HG03432 (cell line): ENCODE data around the gene F13B.
"Not testable (repeated sequence)": the region's sequence is repeated elsewhere in the genome, so short reads cannot be mapped to it uniquely, and the experiment has no call there.

Source experiments
- ATAC-seq: cut with Tn5 transposase; IDR thresholded peaks from one replicate; pipeline ENCODE4 v1.9.1; 2021; ENCODE audit warnings: mild to moderate bottlenecking, moderate library complexity; ENCODE audit not compliant: unreplicated experiment

F13B gene, protein sequence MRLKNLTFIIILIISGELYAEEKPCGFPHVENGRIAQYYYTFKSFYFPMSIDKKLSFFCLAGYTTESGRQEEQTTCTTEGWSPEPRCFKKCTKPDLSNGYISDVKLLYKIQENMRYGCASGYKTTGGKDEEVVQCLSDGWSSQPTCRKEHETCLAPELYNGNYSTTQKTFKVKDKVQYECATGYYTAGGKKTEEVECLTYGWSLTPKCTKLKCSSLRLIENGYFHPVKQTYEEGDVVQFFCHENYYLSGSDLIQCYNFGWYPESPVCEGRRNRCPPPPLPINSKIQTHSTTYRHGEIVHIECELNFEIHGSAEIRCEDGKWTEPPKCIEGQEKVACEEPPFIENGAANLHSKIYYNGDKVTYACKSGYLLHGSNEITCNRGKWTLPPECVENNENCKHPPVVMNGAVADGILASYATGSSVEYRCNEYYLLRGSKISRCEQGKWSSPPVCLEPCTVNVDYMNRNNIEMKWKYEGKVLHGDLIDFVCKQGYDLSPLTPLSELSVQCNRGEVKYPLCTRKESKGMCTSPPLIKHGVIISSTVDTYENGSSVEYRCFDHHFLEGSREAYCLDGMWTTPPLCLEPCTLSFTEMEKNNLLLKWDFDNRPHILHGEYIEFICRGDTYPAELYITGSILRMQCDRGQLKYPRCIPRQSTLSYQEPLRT

DNA sequence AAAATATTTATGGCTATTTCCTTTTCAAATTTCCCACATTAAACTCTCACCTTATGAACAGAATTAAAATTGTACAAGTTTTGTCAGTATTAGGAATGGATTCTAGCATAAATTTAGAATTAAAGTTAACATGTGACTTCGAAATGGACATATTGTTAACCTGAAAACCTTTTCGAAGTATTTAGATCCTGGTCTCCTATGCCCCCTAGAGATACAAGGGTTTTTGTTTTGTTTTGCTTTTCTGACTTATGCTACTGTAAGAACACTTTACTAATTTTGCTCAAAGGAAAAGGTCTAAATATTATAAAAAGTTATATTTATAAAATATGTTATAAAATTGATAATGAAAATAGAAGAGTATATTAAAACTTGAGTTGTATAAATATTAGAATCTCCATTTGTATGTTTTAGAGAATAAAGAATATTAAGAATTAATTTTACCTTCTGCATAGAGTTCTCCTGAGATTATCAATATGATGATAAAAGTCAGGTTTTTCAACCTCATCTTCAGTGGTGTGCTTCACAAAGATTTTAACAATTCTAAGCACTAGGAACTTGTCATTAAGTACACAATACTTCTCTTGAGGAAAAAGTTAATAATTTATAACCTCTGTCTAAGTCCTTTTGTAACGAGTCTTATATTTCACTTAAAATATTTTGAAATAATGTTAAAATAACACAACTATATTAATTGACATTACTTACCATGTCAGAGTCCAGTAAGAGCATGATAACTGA lies at the start of gene F13B:
Gene F13B (minus strand): TSS at position 542 of the 738 bp plus-strand sequence. CDS start 37 bp downstream, at position 505.
- no peak for ATAC-seq

DNA sequence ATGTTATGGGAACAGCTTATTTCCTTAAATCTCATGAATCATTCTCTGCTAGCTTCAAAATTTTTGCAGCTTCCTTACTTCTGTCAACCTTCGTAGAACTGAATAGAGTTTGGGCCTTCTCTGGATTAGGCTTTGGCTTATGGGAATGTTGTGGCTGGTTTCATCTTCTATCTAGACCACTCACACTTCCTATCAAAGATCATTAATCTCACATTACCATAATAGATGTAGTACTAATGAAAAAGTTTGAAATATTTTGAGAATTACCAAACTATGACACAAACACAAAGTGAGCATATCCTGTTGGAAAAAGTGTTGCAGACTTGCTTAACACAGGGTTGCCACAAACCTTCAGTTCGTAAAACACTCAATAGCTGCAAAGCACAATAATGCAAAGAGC lies 49.1 kb upstream of the F13B start:
- ATAC-seq = no peak

DNA sequence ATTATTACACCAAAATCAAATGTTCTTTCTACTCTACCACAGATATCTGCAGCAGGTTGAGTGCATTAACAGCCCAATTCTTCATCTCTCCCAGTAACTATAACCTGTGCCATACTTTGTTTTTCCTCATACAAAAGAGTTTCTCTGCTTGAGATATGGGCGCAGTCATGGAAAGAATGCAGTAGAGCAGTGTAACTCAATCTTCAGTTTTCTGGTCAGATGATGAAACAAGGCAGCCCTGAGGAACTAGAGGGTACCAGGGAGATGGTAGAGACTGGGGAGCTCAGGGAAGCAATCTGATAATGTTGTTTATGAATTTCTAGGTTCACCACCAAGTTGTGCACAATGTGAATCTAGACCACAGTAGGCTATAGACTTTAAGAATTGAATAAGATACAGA lies 39.8 kb upstream of the F13B start:
- no peak for ATAC-seq

DNA sequence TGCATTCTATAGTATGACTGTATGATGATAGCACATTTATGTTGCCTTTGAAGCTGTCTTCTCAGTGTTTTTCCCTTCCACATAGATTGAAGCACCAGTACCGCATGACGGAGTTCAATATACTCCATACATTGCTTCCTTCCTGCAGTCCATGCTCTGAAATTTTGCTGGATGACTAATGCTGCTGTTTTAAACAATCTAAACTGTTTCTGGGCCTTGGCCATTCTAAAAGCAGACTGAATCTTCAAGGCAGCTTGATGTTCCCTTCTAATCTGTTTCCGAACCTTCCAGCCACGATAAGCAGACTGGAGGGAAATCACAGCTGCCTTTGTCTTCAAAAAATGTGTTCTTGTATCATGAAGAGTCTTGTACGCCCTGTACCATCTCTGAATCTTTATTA lies 36.2 kb upstream of the F13B start:
- ATAC-seq = no peak

DNA sequence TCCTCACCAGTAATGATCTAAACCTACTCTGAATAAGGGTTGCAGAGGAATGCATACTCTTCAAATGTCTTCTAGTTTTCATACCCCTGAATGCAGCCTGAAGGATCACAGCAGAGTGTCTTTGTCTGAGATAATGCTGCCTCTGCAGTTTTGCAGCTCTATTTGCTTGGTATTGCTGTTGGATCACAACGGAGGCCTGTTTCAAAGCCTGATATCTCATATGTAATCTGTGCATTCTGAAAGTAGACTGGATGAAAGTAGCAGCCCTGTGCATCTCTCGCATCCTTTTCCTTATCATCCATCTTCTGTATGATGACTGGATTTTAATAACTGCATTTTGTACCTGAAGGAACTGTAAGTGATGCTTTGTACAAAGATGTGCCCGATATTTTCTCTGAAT lies 34.9 kb upstream of the F13B start:
- ATAC-seq = no peak

DNA sequence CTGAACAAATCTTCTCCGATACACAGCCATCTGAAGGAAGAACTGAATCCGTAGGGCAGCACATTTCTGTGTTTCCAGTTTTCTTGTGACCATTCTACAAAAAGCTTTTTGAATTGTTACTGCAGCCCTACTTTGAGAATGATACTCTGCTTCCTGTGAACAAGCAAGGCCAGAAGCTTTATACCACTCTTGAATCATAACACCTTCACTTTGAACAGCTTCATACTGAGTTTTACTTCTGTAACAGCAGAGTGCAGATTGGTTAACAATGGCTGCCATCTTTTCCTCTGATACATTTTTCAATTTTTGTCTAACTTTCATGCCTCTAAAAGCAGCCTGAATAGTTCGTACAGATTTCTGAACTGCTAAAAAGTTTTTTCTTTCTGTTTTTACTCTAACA lies 33.6 kb upstream of the F13B start:
- ATAC-seq = no peak

DNA sequence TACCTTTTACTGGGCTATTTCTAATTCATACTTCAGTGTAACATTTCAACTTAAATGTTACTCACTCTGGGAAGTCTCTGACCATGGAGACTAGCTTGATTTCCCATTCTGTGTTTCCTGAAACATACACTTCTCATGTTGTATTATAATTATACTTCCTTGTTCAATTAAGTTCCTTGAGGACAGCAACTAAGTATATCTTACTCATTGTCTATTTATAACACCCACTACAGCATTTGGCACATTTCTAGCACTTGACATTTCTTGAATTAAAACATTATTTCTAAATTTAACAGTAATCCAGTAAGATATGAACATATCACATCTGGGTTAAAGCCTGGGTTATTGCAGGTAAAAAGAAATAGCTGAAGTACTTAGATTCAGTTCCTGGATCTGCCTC lies 32.4 kb upstream of the F13B start:
- ATAC-seq = no peak

DNA sequence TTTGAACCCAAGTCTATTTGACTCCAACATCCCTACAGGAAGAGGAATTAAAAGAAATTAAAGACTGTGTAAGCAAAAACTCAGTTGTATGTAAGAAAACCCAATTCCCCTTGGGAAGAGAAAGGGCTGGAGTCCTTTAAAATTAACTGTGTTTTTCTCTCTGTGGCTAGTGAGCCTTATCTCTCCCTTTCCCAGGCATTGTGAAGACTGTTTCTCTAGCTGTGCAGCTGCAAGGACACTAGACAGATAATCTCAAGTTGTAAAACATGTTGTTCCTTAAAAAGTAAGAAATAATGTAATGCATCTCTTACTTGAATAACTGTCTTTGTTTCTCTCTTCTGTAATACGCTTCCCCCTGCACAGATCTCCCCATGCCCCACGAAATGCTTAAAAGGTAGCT lies 29.9 kb upstream of the F13B start:
- not testable (repeated sequence) for ATAC-seq

DNA sequence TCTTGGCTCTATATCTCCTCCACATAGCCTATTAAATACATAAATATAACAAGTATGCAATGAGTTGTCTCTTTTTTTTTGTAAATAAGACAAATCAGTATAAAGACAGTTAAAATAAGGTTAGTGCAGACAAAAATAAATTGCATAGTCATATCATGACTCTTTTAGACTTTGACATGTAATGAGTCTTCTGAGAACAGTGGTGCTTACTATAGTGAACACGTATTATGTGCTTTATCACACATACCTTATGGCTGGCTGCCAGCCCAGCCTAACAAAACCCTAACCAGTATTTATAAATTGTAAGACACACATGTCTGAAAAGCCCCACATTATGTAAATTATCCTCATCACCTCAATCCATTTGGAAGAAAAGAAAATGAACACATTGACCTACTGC lies 29.1 kb upstream of the F13B start:
- ATAC-seq = peak; percentile 73

DNA sequence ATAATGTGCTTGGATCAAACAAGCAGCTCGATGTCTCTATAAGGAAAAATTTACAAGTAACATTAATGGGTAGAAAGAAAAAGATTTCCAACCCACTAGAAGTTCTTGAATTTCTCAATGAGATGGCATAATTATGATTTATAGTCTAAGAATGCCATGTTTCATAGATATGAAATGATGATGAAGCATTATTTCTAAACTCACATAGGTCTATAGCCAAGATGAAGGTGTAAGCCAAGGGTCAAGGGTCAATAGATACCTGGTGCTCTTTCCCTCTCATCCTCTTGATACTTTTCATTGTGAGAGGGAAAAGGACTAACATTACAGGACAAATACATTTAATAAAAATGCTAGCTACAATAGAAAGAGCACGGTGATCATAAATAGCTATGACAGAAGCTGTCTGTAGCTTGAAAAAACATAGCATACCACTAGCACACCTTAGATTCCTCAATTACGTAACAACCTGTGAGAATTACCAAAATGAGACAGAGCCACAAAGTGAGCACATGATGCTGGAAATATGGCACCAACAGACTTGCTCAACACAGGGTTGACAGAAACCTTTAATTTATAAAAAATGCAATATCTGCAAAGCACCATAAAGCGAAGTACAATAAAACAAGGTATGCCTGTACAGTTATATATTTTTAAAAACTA lies 26.3 kb upstream of the F13B start:
- ATAC-seq = no peak

DNA sequence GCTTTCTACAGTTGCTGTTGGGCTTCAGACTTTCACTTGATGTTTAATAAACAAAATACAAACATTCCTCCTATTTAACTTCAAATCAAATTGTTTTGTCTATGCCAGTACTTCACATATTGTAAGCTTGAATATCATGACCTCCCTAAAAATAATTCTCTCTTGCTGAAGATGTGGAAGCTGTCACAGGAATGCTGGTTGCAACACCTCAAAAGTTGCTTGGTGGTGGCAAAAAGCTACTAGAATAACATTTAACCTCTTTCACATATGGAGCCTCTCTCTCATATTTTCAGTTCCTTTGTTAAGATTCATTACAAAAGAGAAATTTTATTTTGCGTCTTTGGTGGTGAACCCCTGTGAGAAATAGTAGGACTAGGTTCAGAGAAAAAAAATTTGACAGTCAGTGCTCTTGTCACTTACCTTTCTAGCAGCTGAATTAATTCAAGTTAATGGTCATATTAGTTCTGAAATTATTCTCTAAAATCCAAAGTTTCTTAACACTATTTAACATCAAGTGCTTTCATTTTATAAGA lies 25.5 kb upstream of the F13B start:
- ATAC-seq = no peak

DNA sequence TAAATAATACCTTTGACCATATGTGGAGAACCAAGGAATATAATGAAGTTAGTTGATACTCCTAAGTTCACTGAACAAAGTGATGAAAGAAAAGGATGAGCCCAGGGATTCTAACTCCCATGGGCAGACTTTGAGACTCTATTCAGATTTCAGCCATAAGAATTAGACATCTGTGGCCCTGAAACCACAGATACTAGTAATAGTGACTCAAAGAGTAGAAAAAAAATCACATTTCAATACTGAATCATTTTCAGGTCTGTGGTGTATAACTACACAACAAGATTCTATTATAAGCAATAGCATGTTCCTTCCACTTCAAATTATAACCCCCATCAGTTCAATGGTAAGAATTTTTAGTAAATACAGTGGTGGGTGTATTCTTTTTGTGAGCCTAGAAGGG lies 16.4 kb upstream of the F13B start:
- no peak for ATAC-seq

DNA sequence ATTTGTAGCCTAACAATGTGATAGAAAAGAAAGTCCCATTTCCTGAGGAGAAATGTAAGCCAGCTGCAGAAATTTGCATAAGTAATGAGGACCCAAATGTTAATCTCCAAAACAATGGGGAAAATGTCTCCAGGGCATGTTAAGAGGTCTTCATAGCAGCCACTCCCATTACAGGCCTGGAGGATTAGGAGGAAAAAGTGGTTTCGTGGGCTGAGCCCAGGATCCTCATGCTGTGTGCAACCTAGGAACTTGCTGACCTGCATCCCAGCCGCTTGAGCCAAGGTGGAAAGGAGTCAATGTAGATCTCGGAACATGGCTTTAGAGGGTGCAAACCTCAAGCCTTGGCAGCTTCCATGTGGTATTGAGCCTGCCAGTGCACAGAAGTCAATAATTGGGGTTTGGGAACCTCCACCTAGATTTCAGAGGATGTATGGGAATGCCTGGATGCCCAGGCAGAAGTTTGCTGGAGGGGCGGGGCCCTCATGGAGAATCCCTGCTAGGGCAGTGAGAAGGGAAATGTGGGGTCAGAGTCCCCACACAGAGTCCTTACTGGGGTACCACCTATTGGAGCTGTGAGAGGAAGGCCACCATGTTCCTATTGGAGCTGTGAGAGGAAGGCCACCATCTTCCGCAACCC lies 14.2 kb upstream of the F13B start:
- no peak for ATAC-seq

DNA sequence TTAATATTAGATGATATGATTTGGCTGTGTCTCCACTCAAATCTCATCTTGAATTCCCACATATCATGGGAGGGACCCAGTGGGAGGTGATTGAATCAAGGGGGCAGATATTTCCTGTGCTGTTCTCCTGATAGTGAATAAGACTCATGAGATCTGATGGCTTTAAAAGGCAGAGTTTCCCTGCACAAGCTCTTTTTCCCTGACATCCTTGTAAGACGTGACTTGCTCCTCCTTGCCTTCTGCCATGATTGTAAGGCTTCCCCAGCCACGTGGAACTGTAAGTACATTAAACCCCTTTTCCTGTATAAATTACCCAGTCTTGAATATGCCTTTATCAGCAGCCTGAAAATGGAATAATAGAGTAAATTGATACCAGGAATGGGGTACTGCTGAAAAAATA lies 13.3 kb upstream of the F13B start:
- ATAC-seq = no peak

DNA sequence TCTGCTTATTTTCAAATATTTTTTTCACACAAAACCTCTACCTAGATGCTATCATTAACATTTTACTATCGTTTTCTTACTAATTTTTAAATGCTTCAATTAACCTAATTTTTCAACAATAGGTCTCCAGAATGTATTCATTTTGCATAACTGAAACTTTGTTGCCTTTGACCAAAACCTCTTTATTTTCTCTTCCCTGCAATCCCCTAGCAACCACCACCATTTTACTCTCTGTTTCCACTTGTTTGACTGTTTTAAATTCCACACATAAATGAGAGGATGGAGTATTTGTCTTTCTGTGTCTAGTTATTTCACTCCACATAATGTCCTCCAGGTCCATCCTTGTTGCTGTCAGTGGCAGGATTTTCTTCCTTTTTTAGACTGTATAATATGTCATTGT lies 9.5 kb upstream of the F13B start:
- no peak for ATAC-seq

DNA sequence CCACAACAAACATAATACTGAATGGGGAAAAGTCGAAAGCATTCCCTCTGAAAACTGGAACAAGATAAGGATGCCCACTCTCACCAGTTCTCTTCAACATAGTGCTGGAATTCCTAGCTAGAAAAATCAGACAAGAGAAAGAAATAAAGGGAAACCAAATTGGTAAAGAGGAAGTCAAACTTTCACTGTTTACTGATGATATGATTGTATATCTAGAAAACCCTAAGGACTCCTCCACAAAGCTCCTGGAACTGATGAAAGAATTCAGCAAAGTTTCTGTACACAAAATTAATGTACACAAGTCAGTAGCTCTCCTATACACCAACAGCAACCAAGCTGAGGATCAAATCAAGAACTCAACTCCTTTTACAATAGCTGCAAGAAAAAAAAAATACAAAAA lies 6.9 kb upstream of the F13B start:
- ATAC-seq = no peak

DNA sequence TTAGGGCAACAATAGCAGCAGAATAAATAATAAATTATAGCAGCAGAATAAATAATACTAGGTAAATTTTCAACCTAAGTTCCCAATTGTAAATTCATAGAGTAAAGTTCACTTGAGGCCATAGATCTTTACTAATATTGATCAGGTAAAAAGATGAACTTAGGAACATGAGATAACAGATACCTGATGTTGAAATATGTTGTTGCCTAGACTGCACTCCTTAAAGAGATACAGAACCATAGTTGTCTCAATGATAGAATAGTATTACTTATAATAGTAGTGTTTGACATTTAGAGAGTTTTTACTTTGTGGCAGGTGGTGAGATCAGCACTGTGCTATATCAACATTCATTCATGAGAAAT lies 378 bp upstream of the F13B start:
- ATAC-seq = no peak

DNA sequence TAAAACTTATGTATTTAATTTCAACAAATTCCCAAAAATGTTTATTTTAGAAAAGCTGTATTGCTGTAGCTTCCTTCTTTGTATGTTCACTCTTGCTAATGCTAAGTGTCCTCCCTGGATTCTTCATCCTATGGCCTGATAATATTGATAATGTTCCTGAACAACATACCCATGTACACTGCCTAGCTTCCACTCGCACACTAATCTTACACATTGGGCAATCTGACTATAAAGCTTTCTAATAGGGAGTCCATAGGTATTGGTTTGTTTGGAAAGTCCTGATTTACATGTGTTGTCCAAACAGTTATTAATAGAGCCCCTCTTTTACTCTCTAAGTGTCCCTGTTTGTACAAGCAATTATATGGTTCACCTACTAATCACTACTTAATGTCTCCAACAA lies 783 bp downstream of the F13B start:
- no peak for ATAC-seq

DNA sequence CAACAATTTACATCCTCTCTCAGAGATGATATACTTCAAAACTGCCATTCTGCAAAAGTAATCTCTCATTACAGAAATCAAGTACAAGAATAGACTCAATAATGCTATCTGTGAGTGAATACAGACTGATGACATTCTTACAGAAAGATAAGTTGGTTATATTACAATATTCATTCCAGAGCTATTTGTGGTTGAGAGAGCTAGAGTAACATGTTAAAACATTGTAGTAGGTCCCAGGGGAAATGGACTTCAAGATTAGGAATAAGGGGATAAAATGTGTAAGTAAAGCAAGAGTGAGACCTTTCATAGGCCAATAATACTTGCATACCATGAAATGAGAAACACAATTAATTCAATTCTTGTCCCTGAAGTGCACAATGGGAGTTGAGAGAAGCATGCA lies 1.5 kb downstream of the F13B start:
- ATAC-seq = no peak

DNA sequence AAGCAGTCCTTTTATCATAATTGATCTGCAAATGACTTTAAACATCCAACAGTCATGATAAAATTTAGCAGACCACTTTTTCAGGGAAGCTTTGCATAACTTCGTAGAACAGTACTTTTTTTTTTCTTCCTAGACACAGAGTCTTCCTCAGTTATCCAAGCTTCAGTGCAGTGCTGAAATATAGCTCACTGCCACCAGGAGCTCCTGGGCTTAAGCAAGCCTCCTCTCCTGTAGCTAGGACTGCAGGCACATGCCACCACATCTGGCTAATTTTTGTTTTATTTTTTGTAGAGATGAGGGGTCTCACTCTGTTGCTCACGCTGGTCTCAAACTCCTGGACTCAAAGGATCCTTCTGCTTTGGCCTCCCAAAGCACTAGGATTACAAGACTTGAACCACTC lies 3.8 kb downstream of the F13B start:
- peak; percentile 41 for ATAC-seq

DNA sequence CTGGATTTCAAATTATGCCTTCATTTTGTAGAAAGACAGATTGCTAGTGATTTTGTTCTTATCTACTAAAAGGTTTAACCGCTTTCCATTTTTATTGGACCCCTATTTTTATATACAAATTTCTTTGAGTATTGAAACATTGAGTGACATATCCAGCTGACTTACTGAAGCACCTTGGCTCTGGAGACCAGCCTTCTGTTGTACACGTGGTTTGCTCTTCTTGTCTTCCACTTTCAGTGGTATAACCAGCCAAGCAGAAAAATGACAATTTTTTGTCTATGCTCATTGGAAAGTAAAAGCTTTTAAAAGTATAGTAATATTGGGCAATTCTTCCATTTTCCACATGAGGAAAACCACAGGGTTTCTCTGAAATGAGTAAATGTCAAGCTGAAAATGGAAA lies 4.4 kb downstream of the F13B start:
- peak; percentile 94 for ATAC-seq
